SK-N-SH (cell line): ENCODE measurements around the gene CCDC74A. TPM values are rescaled to one million over a fixed set of nuclear protein-coding genes. Genes with fewer than 3 reads are reported as not detected.
A peak's percentile ranks its signal among the peaks of the same experiment; 100 is the strongest.
"Not testable (repeated sequence)": the region's sequence is repeated elsewhere in the genome, so short reads cannot be mapped to it uniquely, and the experiment has no call there.

Experiments used
- CTCF ChIA-PET: fragments of 300-600, 350-600 bp; formaldehyde crosslinking; extraction: SDS; loops from one replicate; lab custom pipeline; 2021; lab: Yijun Ruan, JAX
- POLR2A ChIA-PET: fragments of 350-600 bp; sonication (Branson Sonifier 250); formaldehyde crosslinking; extraction: SDS; loops from one replicate; lab custom pipeline; 2020; ENCODE audit warnings: antibody characterized with exemption, inconsistent platforms; lab: Yijun Ruan, JAX
- DNase-seq: peaks from one replicate; pipeline ENCODE4 v3.0.0; 2012
- H2AFZ ChIP-seq: fragments of 200-600 bp; sonication (generic); 2 replicates; pipeline ENCODE4 v1.8.1; 2016; ENCODE audit warnings: antibody characterized with exemption, mild to moderate bottlenecking, low read depth
- H3F3A ChIP-seq: fragments of 200-600 bp; sonication (generic); replicated peaks from 2 replicates; pipeline ENCODE3; 2016; ENCODE audit warnings: antibody characterized with exemption, mild to moderate bottlenecking; ENCODE audit not compliant: insufficient read depth
- H3K27ac ChIP-seq, 2 experiments: fragments of 200-500 bp in 1 of 2; fragments of 200-600 bp in 1 of 2; sonication (Bioruptor generic) in 1 of 2; sonication (generic), shearing (Covaris generic) in 1 of 2; 2 replicates each; pipeline versions ENCODE4 v1.5.1 to v1.6.1; 2014 to 2016; ENCODE audit warnings: low read depth in 2 of 2, inconsistent platforms in 1 of 2, low read length in 1 of 2, mild to moderate bottlenecking in 1 of 2, mixed read lengths in 1 of 2
- H3K27me3 ChIP-seq: fragments of 200-600 bp; sonication (generic), shearing (Covaris generic); 2 replicates; pipeline ENCODE4 v1.6.1; 2016; ENCODE audit warnings: mixed run types; ENCODE audit not compliant: insufficient read depth
- H3K36me3 ChIP-seq, 2 experiments: fragments of 200-500 bp in 1 of 2; fragments of 200-600 bp in 1 of 2; sonication (Bioruptor generic) in 1 of 2; sonication (generic) in 1 of 2; replicated peaks in 1 of 2; 2 replicates each; pipeline versions ENCODE3 to v1.5.1; 2014 to 2016; ENCODE audit warnings: low read length in 1 of 2, mild to moderate bottlenecking in 1 of 2; ENCODE audit not compliant: insufficient read depth in 2 of 2, control insufficient read depth in 1 of 2
- H3K4me1 ChIP-seq, 2 experiments: fragments of 200-500 bp in 1 of 2; fragments of 200-600 bp in 1 of 2; sonication (Bioruptor generic) in 1 of 2; sonication (generic), shearing (Covaris generic) in 1 of 2; 2 replicates each; pipeline versions ENCODE4 v1.5.1 to v1.6.1; 2014 to 2016; ENCODE audit warnings: low read depth in 1 of 2, low read length in 1 of 2, mixed run types in 1 of 2; ENCODE audit not compliant: insufficient read depth in 2 of 2, control insufficient read depth in 1 of 2
- H3K4me2 ChIP-seq: fragments of 200-600 bp; sonication (generic), shearing (Covaris generic); 2 replicates; pipeline ENCODE4 v1.6.1; 2017; ENCODE audit warnings: mixed run types
- H3K4me3 ChIP-seq, 2 experiments: fragments of 200-500 bp in 1 of 2; fragments of 200-600 bp in 1 of 2; sonication (Bioruptor generic) in 1 of 2; sonication (generic), shearing (Covaris generic) in 1 of 2; 2 replicates each; pipeline versions ENCODE4 v1.5.1 to v1.8.1; 2014 to 2016; ENCODE audit warnings: low read depth in 2 of 2, inconsistent platforms in 1 of 2, low read length in 1 of 2, mild to moderate bottlenecking in 1 of 2, mixed read lengths in 1 of 2, moderate library complexity in 1 of 2
- H3K79me2 ChIP-seq: fragments of 200-600 bp; sonication (generic); 2 replicates; pipeline ENCODE4 v1.8.1; 2017; ENCODE audit warnings: mild to moderate bottlenecking; ENCODE audit not compliant: insufficient read depth
- H3K9ac ChIP-seq: fragments of 200-600 bp; sonication (generic); 2 replicates; pipeline ENCODE4 v1.6.1; 2017; ENCODE audit warnings: mixed run types
- H3K9me2 ChIP-seq: fragments of 200-600 bp; sonication (generic); 2 replicates; pipeline ENCODE4 v1.6.1; 2017; ENCODE audit warnings: mixed run types
- H3K9me3 ChIP-seq: fragments of 200-600 bp; sonication (generic); 2 replicates; pipeline ENCODE4 v1.6.1; 2017; ENCODE audit warnings: mixed run types, mild to moderate bottlenecking, moderate library complexity
- H4K20me1 ChIP-seq: fragments of 200-600 bp; sonication (generic); 2 replicates; pipeline ENCODE4 v1.6.1; 2017; ENCODE audit warnings: mild to moderate bottlenecking, mixed run types; ENCODE audit not compliant: insufficient read depth
- WGBS: methylation state at CpG from one replicate; pipeline ENCODE4 v1.1.6; 2017; ENCODE audit warnings: low lambda C conversion rate; 5-methylcytosine and 5-hydroxymethylcytosine counted together
- polyA plus RNA-seq, 3 experiments: library from polyadenylated mRNA; depleted of rRNA; stranded (reverse); fragments of >200 nt; gene quantifications; 2 replicates each; pipeline ENCODE4 v1.2.3, GENCODE V29; 2012

Gene CCDC74A
- polyA plus RNA-seq, 1 of the 3 experiments (the other 2 are of a cell fraction) = 21.3 TPM

DNA sequence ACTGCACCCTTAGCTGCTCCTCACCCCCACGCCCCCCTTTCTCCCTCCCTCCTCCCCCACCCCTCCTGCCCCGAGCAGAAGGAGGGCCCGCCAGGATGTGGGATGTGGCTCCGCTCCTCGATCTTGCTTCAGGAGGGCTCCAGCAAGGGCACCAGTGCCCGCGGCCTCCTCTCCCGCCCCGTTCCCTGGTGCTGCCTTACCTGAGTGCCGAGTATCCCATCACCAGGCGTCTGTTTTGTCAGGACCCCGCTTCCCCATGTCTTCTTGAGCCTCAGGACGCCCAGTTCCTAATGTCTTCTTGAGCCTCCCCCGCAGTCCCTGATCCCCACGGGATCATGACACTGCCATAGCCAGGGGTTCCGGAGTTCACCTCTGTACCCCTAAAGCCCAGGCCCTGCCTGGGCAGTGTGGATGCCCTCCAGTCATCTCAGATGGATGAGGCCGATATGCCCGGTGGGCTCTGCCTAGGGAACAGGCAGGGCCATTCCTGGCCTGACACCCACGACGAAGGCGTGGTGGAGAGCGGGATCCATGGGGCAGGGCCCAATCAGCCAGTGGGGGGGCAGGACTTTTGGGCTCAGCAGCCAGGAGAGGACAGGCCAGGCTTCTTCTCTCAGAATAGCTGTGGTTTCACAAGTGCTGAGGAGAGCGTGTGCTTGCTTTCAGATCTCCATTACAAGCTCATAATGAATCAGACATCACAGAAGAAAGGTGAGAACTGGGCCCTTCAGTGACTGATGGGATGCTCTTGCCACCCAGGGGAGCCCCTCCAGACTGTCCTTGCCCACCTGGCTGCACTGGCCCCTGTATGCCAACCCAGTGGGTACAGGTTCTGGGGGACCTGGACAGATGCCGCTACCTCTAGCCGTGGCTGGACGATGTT lies 1.5 kb downstream of the CCDC74A start:
- H4K20me1 ChIP-seq, H3K27ac ChIP-seq, DNase-seq, H3K4me3 ChIP-seq, CTCF ChIA-PET, H3K9me2 ChIP-seq, H3K79me2 ChIP-seq, POLR2A ChIA-PET, H2AFZ ChIP-seq, H3K9ac ChIP-seq, H3F3A ChIP-seq, H3K36me3 ChIP-seq, H3K4me2 ChIP-seq, H3K9me3 ChIP-seq, H3K27me3 ChIP-seq: not testable (repeated sequence)
- 97% methylated on average over 15 of the region's 26 CpGs for WGBS
- peaks cover 0 to 17% of the 10 kb centered on the region in 2 experiments; a peak in 1 of 4 replicates for H3K4me1 ChIP-seq

DNA sequence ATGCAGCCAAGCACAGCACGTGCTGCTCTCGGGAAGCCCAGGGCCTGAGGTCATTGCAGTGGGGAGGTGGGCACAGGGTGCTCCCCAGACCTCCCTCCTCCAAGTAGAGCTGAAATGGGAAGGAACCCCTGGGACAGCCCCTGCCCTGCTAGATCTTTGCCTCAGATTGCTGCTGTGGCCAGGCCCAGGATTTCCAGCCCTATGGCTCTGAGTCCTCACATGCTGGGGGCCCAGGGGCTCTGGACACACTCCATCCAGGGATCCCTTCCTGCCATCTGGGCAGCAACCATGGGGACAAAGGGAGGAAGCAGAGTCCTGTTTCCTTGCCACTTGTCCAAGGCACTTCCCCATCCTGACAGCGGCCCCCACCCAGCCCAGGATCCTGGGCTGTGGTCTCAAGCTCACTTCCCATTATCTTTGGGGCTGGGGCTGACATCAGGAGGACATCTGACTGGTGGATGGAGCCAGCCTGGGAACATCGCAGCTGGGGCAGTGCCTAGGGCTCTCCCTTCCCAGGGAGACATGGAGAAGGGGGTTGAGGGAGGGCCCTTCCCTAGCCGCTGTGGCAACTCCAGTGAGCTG lies 2.3 kb downstream of the CCDC74A start:
- DNase-seq, H3K9ac ChIP-seq: not testable (repeated sequence)
- WGBS = 100% methylated on average over 1 of the region's 5 CpGs

DNA sequence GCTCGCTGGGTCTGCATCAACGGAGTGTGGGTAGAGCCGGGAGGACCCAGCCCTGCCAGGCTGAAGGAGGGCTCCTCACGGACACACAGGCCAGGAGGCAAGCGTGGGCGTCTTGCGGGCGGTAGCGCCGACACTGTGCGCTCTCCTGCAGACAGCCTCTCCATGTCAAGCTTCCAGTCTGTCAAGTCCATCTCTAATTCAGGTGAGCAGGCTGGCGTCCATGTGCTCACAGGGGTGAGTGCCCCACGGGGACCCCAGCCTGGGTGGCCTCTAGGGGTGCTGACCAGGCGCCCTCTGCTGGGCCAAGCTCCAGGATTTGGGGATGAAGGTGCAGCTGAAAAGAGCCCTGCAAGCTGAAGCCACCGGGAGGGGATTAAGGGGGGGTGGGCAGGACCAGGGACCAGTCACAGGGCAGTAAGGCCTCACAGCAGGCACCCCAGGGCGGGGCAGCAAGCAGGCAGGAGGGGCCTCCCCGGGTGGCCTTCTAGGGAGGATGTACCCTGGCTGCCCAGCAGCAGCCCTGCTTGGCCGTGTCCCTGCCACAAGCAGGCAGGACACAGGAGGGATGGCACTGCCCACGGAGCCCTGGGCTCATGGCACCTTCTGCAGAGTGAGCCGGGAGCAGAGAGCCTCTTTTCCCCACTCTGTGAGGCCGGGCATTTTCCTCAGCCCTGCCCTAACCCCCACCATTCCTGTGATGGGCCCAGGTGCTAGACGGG lies 3.1 kb downstream of the CCDC74A start:
- H3K36me3 ChIP-seq, H4K20me1 ChIP-seq, H3K27me3 ChIP-seq, H3K9ac ChIP-seq, DNase-seq, H3K9me2 ChIP-seq, POLR2A ChIA-PET, H3K4me2 ChIP-seq, H3K27ac ChIP-seq, H3K79me2 ChIP-seq, H3F3A ChIP-seq, H2AFZ ChIP-seq, H3K9me3 ChIP-seq, H3K4me3 ChIP-seq, CTCF ChIA-PET: not testable (repeated sequence)
- H3K4me1 ChIP-seq = peaks cover 0 to 23% of the 10 kb centered on the region in 2 experiments; a peak in 1 of 4 replicates
- 70% methylated on average over 7 of the region's 22 CpGs for WGBS

More for the DNA sequence above, 2.3 kb downstream of the CCDC74A start:
- H3K4me3 ChIP-seq, H3K27me3 ChIP-seq, H3K9me3 ChIP-seq, POLR2A ChIA-PET, CTCF ChIA-PET, H3K4me2 ChIP-seq, H2AFZ ChIP-seq, H4K20me1 ChIP-seq, H3K79me2 ChIP-seq, H3K9me2 ChIP-seq, H3K27ac ChIP-seq, H3K36me3 ChIP-seq, H3F3A ChIP-seq: not testable (repeated sequence)
- peaks cover 0 to 22% of the 10 kb centered on the region in 2 experiments; a peak in 1 of 4 replicates for H3K4me1 ChIP-seq

DNA sequence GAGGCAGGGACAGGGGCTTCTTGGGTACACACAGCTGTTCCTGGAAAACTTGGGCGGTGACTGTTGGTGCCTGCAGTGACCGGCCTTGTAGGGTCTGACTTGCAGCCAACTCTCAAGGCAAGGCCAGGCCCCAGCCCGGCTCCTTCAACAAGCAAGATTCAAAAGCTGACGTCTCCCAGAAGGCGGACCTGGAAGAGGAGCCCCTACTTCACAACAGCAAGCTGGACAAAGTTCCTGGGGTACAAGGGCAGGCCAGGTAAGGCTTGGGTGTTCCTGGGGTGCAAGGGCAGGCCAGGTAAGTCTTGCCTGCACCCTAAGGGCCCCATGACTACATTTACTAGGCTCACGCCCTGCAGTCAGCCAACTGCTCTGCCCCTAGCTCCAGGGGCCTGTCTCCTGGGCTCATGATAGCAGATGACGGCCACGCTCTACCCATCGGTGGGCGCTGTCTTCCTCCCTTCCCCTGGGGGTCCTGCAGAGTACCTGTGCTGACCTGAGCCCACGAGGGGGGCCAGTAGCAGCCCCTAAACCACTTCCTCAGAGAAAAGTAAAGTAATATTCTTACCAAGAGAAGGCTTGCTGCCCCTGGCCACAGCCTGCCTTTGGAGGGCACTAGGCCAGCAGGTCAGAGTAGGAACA lies 4.0 kb downstream of the CCDC74A start:
- H3K9ac ChIP-seq, H3K4me2 ChIP-seq, H3K4me3 ChIP-seq, H2AFZ ChIP-seq, H4K20me1 ChIP-seq, H3K9me2 ChIP-seq, H3K79me2 ChIP-seq, H3F3A ChIP-seq, POLR2A ChIA-PET, DNase-seq, H3K27me3 ChIP-seq, H3K9me3 ChIP-seq, H3K36me3 ChIP-seq, CTCF ChIA-PET: not testable (repeated sequence)
- Histone ChIP-seq H3K4me1 (peaks cover 0 to 31% of the 10 kb centered on the region in 2 experiments; a peak in 1 of 4 replicates), H3K27ac (peak overlapping the region in 1 of 2 experiments; percentile 19; a peak in 1 of 4 replicates)
- WGBS = 85% methylated on average over 5 of the region's 11 CpGs
